MV-4-11 (cell line): ENCODE measurements around the gene CLCA2.

Experiments
- DNase-seq: peaks from one replicate; lab custom pipeline; 2025; lab: John Stamatoyannopoulos, UW

CLCA2 gene, protein sequence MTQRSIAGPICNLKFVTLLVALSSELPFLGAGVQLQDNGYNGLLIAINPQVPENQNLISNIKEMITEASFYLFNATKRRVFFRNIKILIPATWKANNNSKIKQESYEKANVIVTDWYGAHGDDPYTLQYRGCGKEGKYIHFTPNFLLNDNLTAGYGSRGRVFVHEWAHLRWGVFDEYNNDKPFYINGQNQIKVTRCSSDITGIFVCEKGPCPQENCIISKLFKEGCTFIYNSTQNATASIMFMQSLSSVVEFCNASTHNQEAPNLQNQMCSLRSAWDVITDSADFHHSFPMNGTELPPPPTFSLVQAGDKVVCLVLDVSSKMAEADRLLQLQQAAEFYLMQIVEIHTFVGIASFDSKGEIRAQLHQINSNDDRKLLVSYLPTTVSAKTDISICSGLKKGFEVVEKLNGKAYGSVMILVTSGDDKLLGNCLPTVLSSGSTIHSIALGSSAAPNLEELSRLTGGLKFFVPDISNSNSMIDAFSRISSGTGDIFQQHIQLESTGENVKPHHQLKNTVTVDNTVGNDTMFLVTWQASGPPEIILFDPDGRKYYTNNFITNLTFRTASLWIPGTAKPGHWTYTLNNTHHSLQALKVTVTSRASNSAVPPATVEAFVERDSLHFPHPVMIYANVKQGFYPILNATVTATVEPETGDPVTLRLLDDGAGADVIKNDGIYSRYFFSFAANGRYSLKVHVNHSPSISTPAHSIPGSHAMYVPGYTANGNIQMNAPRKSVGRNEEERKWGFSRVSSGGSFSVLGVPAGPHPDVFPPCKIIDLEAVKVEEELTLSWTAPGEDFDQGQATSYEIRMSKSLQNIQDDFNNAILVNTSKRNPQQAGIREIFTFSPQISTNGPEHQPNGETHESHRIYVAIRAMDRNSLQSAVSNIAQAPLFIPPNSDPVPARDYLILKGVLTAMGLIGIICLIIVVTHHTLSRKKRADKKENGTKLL

DNA sequence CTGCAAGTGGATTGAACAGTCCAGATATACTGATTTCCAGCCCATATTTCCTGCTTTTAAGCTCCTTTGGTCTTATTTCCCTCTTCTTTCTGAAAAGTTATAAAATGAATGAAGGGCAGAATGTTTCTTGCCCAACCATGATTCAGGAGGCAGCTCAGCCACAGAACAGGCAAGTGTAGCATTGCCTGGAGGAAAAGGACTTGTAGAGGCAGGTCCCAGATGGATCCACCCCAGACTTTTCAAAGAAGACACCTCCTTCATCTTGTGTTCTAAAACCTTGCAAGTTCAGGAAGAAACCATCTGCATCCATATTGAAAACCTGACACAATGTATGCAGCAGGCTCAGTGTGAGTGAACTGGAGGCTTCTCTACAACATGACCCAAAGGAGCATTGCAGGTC lies at the start of gene CLCA2:
TSS of gene CLCA2 (plus strand) at position 299 of the 400 bp plus-strand sequence. CDS start at position 376, 77 bp downstream.
- peak; percentile 9 for DNase-seq

DNA sequence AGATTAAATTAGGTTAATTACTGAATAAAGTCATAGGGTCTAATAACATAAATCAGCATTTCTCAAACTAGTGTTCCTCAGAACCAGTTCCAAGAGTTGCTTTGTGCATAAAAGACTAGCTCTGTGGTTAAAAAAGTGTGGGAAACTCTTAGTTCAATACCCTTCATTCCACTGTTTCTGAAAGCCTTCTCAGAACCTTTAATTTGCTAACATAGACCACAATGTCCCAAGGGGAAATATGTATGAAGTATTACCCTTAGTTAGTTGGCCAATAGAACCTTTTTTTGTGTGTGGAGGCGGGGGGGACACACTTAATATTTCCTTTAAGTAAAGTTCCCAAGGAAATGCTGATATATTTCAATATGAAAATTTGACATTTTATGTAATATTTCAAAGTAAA lies 48.3 kb upstream of the CLCA2 start:
- no peak for DNase-seq

DNA sequence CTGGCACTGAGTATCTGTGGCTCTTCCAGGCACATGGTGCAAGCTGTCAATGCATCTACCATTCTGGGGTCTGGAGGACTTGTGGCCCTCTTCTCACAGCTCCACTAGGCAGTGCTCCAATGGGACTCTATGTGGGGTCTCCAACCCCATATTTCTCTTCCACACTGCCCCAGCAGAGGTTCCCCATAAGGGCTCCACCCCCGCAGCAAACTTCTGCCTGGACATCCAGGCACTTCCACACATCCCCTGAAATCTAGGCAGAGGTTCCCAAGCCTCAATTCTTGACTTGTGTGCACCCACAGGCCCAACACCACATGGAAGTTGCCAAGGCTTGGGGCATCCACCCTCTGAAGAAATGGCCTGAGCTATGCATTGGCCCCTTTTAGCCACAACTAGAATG lies 46.6 kb upstream of the CLCA2 start:
- no peak for DNase-seq

DNA sequence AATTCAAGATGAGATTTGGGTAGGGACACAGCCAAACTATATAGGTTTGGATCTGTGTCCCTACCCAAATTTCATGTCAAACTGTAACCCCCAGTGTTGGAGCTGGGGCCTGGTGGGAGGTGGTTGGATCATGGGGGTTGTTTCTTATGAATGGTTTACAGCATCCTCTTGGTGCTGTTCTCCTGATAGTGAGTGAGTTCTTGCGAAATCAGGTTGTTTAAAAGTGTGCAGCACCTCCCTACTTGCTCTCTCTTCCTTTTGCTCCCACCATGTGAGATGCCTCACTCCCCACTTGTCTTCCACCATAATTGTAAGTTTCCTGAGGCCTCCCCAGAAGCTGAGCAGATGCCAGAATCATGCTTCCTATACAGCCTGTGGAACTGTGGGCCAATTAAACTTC lies 45.2 kb upstream of the CLCA2 start:
- DNase-seq = no peak

DNA sequence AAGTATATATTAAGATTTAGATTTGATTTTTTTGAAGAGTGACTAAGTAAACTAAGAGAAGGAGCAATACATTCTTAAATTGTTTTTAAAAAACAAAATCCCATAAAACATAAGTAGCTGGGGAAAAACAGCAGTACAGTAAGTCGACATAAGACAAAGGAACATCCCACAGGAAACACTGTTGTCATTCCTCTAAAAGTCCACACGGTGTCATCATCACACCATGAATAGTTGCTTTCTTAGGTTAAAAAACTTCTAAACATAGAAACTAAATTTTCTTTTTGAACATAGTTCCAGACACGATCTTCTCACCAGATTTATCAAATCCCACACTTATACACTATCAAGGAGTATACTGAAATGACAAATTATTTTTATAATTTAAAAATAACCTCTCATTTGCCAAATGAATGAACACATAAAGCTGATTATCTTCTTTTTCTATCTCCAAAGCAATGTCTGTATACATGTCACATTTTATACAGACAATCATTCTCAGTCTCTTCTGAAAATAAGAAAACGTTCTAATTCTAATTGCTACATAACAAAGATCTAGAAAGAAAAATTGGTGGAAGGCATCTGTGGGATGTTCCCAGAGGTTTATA lies 43.6 kb upstream of the CLCA2 start:
- peak; percentile 51 for DNase-seq

DNA sequence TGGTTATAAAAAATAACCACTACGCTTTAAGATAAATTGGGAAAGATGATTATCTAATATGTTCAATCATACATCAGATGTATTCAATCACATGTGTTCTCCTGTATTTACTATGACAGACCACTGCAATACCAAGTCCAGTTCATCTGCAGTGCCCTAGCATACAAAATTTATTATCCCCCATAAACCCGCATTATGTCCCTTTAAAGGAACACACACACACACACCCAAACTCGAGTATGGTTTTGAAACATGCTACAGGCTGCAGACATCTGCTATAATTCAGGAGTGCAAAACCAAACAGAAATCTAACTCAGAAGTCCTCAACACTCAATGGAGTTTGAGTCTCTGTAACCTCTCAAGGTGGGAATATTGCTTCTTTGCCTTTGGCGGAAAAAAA lies 42.7 kb upstream of the CLCA2 start:
- DNase-seq = no peak

DNA sequence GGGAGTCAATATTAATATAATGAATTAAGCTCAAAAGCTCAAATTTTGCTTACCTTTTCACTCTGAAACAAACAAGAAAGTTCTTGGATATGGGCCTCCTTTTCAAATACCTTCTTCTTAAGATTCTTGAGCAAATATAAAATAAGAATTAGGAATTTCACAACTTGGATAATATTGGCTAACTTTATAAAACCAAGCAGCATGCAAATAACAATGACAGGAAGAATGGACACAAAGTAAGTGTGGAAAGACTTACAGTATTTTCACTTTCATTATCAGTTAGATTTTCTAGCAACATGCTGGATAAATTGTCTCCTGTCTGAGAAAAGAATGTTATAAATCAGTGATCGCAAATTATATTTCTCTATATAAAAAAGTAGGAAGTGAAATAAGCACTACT lies 41.1 kb upstream of the CLCA2 start:
- DNase-seq = peak; percentile 10

DNA sequence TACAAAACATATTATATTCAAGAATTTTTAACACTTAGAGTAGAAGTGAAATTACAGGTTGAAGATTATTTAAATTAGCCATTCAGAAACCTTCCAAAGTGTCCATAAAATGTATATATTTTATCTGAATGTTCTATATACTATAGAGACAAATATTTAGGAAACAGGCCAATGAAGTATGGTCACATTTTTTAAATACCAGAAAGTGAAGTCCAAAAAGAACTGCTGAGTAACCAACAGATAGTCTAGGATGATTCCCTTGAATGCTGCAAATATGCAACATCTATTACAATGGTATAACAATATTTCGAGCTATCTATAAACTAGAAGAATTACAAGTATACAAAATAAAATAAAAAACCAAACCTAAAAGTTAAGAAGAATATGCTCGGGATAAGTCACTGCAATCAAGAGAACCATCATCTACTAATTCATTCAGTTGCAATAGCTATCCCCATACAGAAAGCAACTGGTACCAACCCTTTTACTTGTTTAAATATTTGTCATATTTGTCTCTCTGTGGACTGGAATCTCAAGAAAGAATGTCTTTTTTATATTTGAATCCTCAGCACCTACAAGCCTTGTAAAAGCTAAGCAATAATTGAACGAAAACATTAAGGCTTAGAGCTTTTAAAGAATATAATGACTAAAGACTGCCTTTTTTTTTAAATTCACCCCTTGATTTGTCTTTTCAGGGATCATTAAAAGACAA lies 35.9 kb upstream of the CLCA2 start:
- no peak for DNase-seq

DNA sequence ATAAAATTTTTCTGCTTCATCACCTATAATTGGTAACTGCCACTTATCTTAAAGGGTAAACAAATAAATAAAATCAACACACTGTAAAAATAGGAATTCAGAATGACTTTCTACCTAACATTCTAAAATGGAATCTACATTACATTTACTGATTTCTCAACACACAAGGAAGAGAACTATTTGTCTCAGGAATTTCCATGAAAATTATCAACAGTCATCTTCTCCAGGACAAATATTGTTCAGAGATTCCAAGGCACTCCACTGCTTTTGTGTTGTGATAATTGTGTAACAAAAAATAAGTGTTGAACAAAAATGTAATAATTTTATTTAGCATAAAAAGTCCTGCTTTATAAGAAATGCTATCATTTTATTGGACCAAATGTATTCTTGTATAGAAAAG lies 35.2 kb upstream of the CLCA2 start:
- DNase-seq = no peak

DNA sequence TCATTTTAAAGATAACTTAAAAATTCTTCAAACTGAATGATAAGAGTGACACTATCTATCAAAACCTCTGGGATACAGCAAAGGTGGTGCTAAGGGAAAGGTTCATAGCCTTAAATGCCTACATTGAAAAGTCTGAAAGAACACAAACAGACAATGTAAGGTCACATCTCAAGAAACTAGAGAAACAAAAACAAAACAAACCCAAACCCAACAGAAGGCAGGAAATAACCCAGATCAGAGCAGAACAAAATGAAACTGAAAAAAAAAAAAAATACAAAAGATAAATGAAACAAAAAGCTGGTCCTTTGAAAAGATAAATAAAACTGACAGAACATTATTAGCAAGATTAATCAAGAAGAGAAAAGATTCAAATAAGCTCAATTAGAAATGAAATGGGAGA lies 34.7 kb upstream of the CLCA2 start:
- no peak for DNase-seq

DNA sequence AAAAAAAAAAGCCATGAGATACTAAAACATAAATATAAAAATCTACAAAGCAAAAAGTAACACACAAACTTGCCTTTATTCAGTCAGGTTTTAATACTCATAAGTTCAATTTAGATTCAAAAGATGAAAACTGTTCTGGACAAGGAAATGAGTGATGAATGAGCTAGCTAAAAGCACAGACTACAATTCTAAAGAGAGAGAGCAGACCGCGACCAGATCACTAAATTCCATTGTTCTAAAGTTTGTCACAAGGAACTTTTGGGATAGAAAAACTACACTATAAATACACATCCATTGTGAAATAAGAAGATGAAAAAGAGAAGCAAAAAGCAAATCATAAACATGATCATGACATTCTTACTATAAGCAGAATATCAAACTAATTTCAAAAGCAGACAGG lies 29.6 kb upstream of the CLCA2 start:
- DNase-seq = no peak

DNA sequence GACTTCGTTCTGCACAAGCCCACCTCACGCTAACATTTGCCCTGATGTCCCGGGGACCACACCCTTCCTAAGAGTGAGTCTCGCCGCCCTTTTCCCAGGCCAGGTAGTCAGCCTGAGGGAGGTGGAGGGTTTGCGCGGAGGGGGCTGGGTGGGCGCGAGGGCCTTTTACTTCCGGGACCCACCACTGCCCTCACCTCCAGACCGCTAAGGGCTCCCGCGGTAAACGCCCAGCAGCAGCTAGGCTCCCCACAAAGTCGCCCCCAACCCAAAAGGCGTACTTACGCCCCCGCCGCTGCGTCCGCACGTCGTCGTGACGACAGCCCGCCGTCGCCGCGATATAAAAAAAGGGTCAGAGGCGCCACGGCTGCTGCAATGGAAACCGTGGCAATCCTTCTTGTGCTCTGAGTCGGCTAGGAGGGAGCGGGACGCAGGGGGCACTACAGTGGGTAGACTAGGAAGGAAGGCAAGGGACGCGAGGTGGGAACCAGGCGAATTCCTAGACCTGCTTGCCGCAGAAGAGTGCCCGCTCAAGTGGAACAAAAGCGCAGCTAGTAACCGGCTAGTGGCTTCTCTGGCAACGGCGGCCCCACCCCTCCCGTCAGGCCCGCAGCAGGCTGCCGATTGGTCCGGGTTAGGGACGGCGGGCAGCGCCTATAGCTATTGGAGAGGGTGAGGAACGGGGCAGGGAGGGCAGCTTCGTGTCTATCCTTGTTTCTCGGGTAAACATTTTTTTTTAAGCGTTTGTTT lies 28.0 kb upstream of the CLCA2 start, which contains the start of gene ODF2L:
TSS of gene ODF2L (minus strand) at position 573 of the 747 bp plus-strand sequence. CDS start 9,296 bp downstream, outside the sequence.
- DNase-seq = peak; percentile 71

DNA sequence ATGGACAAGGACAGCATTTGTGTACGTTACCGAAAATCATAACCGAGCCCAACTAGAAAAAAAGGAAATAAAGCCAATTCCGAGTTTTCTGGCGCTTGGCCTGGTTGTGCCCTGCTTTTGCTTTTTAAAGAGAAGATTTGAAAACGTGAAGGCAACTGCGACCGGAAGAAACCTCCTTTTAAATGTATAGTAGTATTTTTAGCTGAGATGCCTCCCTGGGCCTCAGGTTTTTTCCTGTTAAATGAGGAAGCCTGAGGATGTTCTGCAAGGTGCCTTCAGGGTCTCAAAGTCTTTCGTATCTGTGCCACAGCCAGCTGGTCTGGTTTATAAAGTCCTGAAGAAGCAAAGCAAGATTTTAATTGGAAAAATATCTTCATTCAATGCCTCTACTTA lies 27.5 kb upstream of the CLCA2 start:
- peak; percentile 41 for DNase-seq

DNA sequence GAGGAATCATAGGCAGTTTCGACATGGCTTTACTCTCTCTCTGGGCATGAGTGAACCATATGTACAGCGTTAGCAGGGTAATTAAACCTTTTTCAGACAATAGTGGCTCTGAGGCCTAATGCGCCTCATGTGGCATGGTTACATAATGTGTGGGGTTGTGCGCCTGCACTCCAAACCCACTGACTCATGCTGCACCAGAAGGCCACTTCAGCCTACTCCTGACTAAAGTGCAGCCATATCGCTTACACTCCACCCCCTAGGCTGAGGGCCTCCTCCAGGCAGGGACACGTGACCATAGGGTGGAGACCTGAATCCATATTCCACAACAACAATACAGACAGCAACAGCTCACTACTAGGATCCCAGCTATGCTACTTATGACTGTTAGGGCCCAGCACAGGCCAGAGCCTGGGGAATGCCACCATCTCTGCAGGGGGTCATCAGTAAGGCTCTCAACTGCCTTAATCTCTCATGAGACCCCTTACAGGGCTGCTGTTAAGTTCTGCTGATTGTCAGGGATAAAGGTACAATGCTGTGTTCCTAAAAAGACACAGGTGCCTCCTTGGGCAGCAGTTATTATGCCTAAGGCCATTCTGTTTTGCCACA lies 14.5 kb upstream of the CLCA2 start:
- DNase-seq = peak; percentile 87

DNA sequence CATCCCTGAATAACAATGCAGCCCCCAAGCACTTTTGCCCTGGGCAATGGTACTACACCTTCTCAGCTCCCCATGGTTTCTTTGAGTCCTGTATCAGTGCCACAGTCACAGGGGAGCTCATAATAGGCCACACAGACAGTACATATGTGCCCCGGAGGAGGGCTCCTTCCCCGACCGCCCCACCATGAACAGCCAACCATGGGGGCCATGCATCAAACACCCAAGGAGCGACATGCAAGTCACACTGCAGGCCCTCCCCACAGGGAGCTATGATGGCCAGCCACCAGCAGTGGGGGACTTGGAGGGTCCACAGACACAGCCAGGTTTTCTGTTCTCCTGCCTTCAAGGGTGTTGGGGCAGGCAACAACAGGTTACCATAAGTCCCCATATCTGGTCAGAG lies 13.1 kb upstream of the CLCA2 start:
- DNase-seq = no peak

DNA sequence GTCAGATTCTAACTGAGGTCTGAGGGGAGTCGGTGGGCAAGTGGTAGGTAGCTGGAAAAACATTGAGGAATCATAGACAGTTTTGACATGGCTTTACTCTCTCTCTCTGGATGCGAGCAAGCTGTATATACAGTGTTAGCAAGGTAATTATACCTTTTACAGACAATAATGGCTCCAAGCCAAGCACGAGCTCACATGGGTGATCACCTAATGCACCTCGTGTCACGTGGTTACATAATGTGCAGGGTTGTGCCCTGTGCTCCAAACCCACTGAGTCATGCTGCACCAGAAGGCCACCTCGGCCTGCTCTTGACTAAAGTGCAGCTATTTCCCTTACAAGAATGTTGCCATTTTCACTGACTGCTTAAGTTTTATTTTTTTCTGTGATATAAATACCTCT lies 7.6 kb upstream of the CLCA2 start:
- DNase-seq = no peak

DNA sequence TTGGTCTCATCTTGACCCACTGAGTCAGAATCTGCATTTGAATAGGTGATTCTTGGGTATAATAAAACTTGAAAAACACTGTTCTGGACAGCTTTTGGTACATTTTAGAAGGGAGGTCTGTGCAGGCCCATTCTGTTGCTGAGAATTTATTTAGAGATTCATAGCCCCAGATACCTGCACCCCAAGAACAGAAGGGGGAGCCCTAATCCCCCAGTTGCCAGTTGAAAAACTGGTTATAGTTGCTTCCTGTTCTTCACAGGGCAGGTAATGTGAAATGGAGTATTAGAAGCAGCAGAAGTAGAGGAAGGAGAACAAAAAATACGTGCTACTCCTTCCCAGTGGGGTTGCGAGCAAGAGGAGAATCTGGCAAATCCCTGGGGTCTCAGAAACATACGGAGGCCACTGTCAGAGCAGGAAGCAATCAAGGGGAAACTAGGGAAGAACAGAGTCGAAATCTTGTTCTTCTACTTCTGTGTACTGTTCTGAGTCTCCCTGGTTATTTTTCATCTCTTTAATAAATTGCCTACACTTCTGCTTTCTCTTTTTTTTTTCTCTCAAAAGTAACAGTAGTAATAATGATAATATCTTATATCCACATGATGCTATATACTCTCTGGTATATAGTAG lies 4.6 kb upstream of the CLCA2 start:
- DNase-seq = peak; percentile 51

DNA sequence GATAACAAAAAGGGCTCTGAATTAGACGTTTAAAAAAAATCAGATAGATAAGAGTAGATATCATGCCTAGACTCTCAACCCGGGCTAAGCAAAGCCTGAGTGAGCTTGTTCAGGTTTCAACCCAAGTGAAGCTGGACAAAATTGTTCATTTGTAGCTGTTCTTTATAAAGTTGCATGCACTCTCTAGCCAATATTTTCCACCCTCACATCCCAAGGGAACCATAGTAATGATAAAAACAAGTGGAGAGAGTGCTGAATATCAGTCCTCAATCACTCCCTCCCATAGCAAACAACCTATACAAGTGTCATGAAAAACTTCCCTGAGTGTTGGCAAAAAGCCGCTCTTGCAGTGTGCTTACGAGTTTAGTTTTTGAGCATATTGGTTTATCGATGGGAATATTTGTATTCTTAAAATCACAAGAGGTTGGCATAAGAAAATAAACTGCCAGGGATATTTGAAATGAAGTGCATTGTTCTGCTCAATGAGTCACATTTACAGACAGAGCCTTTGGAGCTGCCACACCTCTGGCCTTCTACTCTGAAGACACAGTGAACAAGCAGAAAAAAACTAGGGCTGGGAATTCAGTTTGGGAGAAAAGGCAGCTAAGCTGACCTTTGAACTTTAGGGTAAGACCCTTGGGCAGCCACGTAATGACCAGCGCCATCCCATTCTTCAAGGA lies 2.2 kb upstream of the CLCA2 start:
- DNase-seq = no peak

DNA sequence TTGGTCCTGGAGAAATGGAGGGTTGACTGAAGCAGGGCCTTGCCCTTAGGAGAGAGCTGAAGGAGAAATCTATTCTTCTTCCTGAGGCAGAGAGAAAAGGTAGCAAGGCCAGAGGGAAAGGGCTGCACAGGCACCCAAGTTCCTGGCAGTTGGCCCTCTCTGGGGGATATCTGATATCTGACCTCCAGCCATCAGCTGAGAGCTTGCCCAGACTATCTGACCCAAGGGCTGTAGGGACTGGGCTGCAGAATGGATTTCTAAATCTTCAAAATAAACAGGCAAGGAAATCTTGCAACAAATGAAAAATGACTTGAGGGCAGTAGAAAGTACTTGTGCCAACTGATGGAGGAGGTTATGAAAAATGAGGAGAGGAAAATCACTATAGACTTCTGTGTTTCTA lies 498 bp upstream of the CLCA2 start:
- no peak for DNase-seq
